Articular chondrocyte of knee joint (primary cell): ENCODE measurements around the gene ALG14. TPM values are rescaled to one million over a fixed set of nuclear protein-coding genes. Genes with fewer than 3 reads are reported as not detected.

Experiments used
- total RNA-seq: library from RNA; depleted of rRNA; stranded (reverse); fragments of >200 nt; gene quantifications from 2 replicates; pipeline ENCODE4 v1.2.3, GENCODE V29; 2012

The ALG14 gene
- 2.6 and 5.0 TPM in 2 replicates for total RNA-seq

GRCh38 chr1:95072532-95073419, at the start of gene ALG14:
TSS of gene ALG14 (minus strand) at chr1:95072951. CDS start at chr1:95072898, 53 bp downstream.

GRCh38 chr1:95117207-95118066, 44.7 kb upstream of the ALG14 start, which contains the start of gene TLCD4:
TSS of gene TLCD4 (plus strand) at chr1:95117355. CDS start at chr1:95143902, 26,547 bp downstream.

GRCh38 chr1:94926915-94927404, 145.8 kb downstream of the ALG14 start, which contains the start of gene CNN3:
TSS of gene CNN3 (minus strand) at chr1:94927110. CDS start at chr1:94926894, 216 bp downstream.

Other genes starting within 250 kb of the ALG14 start
- gene CNN3, start 145.8 kb downstream of the ALG14 start, total RNA-seq, result 360 and 376 TPM in 2 replicates
- 4.4 and 5.1 TPM in 2 replicates for gene TLCD4, start 44.4 kb upstream of the ALG14 start, total RNA-seq
- gene RWDD3, start 161.3 kb upstream of the ALG14 start, total RNA-seq, result 14.9 and 15.4 TPM in 2 replicates